GM12801 (cell line): ENCODE results near the gene THSD7A.

Experiments
- TF ChIP-seq, protein P1 (sequence below): IDR thresholded peaks from one replicate; pipeline ENCODE4 v1.5.1; 2011; ENCODE audit warnings: control low read depth; ENCODE audit not compliant: insufficient read length; ENCODE audit errors: extremely low read depth

Gene THSD7A

DNA sequence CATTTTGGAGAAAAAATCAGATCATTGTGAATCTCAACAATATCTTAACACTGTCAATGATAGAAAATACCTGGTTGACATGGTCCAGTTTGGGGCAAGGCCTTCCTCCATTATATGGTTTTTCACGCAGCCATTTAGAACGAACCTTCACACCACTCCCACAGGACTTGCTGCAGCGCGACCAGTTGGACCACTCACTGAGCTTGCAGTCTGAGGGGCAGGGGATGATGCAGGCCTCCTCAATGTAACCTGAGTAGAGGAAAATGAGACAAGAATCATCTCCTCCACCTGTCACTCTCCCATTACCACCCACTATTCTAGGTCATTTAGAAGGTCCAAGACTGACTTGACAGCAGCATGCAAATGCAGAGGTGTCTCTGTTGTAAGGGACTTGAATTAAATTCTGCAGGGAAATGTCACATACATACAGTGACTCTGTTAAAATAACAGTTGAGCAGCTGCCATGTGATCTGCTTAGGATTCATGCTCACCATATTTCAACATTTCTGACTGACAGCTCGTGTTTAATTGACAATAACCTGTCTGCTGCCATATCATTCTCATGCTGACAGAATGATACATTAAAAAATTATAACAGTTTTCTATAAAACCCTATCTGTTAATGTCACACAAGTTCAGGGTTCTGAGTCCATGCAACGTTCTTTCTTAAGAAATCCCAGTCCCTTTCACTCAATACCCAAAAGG is 403.0 kb downstream of the THSD7A start:
- TF ChIP-seq, protein P1, sequence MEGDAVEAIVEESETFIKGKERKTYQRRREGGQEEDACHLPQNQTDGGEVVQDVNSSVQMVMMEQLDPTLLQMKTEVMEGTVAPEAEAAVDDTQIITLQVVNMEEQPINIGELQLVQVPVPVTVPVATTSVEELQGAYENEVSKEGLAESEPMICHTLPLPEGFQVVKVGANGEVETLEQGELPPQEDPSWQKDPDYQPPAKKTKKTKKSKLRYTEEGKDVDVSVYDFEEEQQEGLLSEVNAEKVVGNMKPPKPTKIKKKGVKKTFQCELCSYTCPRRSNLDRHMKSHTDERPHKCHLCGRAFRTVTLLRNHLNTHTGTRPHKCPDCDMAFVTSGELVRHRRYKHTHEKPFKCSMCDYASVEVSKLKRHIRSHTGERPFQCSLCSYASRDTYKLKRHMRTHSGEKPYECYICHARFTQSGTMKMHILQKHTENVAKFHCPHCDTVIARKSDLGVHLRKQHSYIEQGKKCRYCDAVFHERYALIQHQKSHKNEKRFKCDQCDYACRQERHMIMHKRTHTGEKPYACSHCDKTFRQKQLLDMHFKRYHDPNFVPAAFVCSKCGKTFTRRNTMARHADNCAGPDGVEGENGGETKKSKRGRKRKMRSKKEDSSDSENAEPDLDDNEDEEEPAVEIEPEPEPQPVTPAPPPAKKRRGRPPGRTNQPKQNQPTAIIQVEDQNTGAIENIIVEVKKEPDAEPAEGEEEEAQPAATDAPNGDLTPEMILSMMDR: no peak

GRCh38 chr7:11427686-11428273 is 404.2 kb downstream of the THSD7A start:
- TF ChIP-seq, protein P1: no peak

- TF ChIP-seq, protein P1: no peak
Observed at GRCh38 chr7:11424006-11424405, 408.0 kb downstream of the THSD7A start.

GRCh38 chr7:11420049-11420448 is 411.9 kb downstream of the THSD7A start:
- TF ChIP-seq, protein P1: no peak

GRCh38 chr7:11416641-11417458 is 415.1 kb downstream of the THSD7A start:
- TF ChIP-seq, protein P1: no peak

GRCh38 chr7:11415101-11415500 is 416.9 kb downstream of the THSD7A start:
- TF ChIP-seq, protein P1: no peak

GRCh38 chr7:11413901-11414300 is 418.1 kb downstream of the THSD7A start:
- TF ChIP-seq, protein P1: no peak
